Midbrain (tissue), 1 donor: Measurements from ENCODE around the gene MED13L.
"Not testable (repeated sequence)": the region's sequence is repeated elsewhere in the genome, so short reads cannot be mapped to it uniquely, and the experiment has no call there.

Experiments used
- DNase-seq: peaks from one replicate; lab custom pipeline; 2025; lab: John Stamatoyannopoulos, UW

MED13L gene

GRCh38 chr12:116153113-116153512 is 124.4 kb downstream of the MED13L start:
- DNase-seq: no peak

- DNase-seq: no peak
Measured at GRCh38 chr12:116152268-116152667, 125.2 kb downstream of the MED13L start.

GRCh38 chr12:116150452-116150851 is 127.0 kb downstream of the MED13L start:
- no peak for DNase-seq

- peak; percentile 21 for DNase-seq
Measured at GRCh38 chr12:116150001-116150400, 127.5 kb downstream of the MED13L start.

GRCh38 chr12:116148844-116149243 is 128.6 kb downstream of the MED13L start:
- no peak for DNase-seq

GRCh38 chr12:116146386-116146785 is 131.1 kb downstream of the MED13L start:
- no peak for DNase-seq

- no peak for DNase-seq
Measured at GRCh38 chr12:116145451-116145850, 132.0 kb downstream of the MED13L start.

GRCh38 chr12:116144384-116144783 is 133.1 kb downstream of the MED13L start:
- DNase-seq: no peak

GRCh38 chr12:116143909-116144308 is 133.6 kb downstream of the MED13L start:
- no peak for DNase-seq

- no peak for DNase-seq
Measured at GRCh38 chr12:116142936-116143898, 134.3 kb downstream of the MED13L start.

GRCh38 chr12:116141833-116142162 is 135.7 kb downstream of the MED13L start:
- DNase-seq: no peak

- peak; percentile 25 for DNase-seq
Measured at GRCh38 chr12:116141110-116141832, 136.2 kb downstream of the MED13L start.

GRCh38 chr12:116140529-116140928 is 137.0 kb downstream of the MED13L start:
- no peak for DNase-seq

- DNase-seq: no peak
Measured at GRCh38 chr12:116138781-116139180, 138.7 kb downstream of the MED13L start.

- DNase-seq: no peak
Measured at GRCh38 chr12:116138364-116138763, 139.1 kb downstream of the MED13L start.

GRCh38 chr12:116137318-116137717 is 140.2 kb downstream of the MED13L start:
- no peak for DNase-seq

GRCh38 chr12:116136340-116136739 is 141.2 kb downstream of the MED13L start:
- no peak for DNase-seq

- DNase-seq: no peak
Measured at GRCh38 chr12:116135209-116135930, 142.1 kb downstream of the MED13L start.

- no peak for DNase-seq
Measured at GRCh38 chr12:116133636-116134214, 143.8 kb downstream of the MED13L start.

GRCh38 chr12:116133149-116133548 is 144.3 kb downstream of the MED13L start:
- DNase-seq: no peak

- DNase-seq: not testable (repeated sequence)
Measured at GRCh38 chr12:116131987-116132386, 145.5 kb downstream of the MED13L start.

GRCh38 chr12:116131176-116131575 is 146.3 kb downstream of the MED13L start:
- DNase-seq: no peak
